ENCODE data around the gene KIRREL3. TPM values are rescaled to one million over a fixed set of nuclear protein-coding genes. Genes with fewer than 3 reads are reported as not detected.
A peak's percentile ranks its signal among the peaks of the same experiment; 100 is the strongest.
"Not testable (repeated sequence)": the region's sequence is repeated elsewhere in the genome, so short reads cannot be mapped to it uniquely, and the experiment has no call there.

Gene KIRREL3
- total and polyA plus RNA-seq, 5 donors = 0.74 to 1.2 (median 1.0) TPM

DNA sequence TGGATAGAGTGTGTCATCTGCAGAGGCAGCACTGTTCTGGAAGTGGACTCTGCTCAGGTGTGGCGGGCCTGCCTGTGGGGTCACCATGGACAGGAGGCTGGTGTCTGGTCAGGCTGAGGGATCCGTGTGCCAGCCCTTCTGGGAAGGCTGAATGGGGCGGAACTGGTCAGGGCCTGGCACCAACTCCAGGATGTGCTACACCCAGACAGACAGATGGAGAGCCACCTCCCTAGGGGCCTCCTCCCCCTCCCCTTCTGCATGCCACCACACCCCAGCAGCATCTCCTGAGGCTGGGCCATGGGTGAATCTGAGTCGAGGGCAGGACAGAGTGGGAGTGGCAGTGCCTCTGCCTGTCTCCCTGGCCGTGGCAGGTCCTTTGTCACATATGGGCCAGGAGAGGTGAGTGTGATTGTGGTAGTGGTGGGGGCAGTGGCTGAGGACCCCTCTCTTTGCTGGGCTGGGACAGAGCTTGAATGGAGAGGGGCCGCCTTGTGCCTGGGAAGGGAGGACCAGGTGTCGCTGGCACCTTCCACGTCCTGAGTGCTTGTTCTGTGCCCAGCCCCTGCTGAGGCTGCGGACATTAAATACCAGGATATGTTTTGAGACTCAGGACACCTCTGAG lies 616.0 kb downstream of the KIRREL3 start:
- peak in 1 of 2 donors; percentile 3 for ATAC-seq
- H3K4me1 ChIP-seq (ENCODE audit: control insufficient read depth, insufficient read depth, low read length) = peaks cover 15% of the 10 kb centered on the region
- no peaks in the 10 kb centered on the region for H3K27me3 ChIP-seq (ENCODE audit: control insufficient read depth, insufficient read depth)
- 72% methylated on average over 9 of the region's 9 CpGs for WGBS
- H3K9me3 ChIP-seq (ENCODE audit: control insufficient read depth, low read length) = no peaks in the 10 kb centered on the region
- intact Hi-C loops (cut with DNase I) = no loop called here
- DNase-seq = peak in 2 of 3 donors; percentile 43 to 58
- H3K27ac ChIP-seq (ENCODE audit: low read length) = no peak overlapping the region
- no peak overlapping the region for H3K4me3 ChIP-seq (ENCODE audit: low read length)

- ATAC-seq (no peak), DNase-seq (peak in 2 of 3 donors; percentile 49 to 55)
- Histone ChIP-seq H3K9me3 (ENCODE audit: control insufficient read depth, low read length) (no peaks in the 10 kb centered on the region), H3K4me3 (ENCODE audit: low read length) (no peak overlapping the region), H3K27me3 (ENCODE audit: control insufficient read depth, insufficient read depth) (no peaks in the 10 kb centered on the region), H3K27ac (ENCODE audit: low read length) (no peak overlapping the region), H3K4me1 (ENCODE audit: control insufficient read depth, insufficient read depth, low read length) (peaks cover 15% of the 10 kb centered on the region)
- intact Hi-C loops (cut with DNase I) = no loop called here
- WGBS = 77% methylated on average over 20 of the region's 20 CpGs
Measured at GRCh38 chr11:126383339-126384335, 616.9 kb downstream of the KIRREL3 start.

- WGBS = 93% methylated on average over 4 of the region's 4 CpGs
- intact Hi-C loops (cut with DNase I); ATAC-seq; H3K27ac ChIP-seq (ENCODE audit: low read length); H3K4me3 ChIP-seq (ENCODE audit: low read length); H3K9me3 ChIP-seq (ENCODE audit: control insufficient read depth, low read length); H3K27me3 ChIP-seq (ENCODE audit: control insufficient read depth, insufficient read depth): not testable (repeated sequence)
- DNase-seq = peak in 1 of 3 donors; percentile 39
- H3K4me1 ChIP-seq (ENCODE audit: control insufficient read depth, insufficient read depth, low read length) = peaks cover 13% of the 10 kb centered on the region
Measured at GRCh38 chr11:126382641-126383040, 617.9 kb downstream of the KIRREL3 start.

DNA sequence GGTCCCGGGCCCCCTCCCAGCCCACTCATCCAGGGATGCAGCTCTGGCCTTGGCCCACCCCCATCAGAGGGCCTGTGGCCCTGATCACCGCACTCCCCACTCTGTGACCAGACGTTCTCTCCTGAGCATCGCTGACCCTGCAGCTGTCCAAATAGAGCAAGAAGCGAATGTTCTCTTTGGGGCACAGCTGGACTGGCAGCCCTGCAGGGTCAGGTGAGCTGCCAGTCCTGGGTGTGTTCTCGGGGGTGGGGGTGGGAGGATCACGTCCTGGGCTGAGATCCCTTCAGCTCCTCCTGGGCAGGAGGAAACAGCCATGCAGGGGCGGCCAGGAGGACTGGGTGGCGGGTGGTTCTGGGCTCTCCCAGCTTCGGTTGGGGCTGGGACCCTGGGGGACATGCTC lies 618.6 kb downstream of the KIRREL3 start:
- peak in 1 of 2 donors; percentile 2 for ATAC-seq
- 63% methylated on average over 6 of the region's 10 CpGs for WGBS
- H3K27ac ChIP-seq (ENCODE audit: low read length); H3K27me3 ChIP-seq (ENCODE audit: control insufficient read depth, insufficient read depth); H3K4me3 ChIP-seq (ENCODE audit: low read length); H3K9me3 ChIP-seq (ENCODE audit: control insufficient read depth, low read length); intact Hi-C loops (cut with DNase I): not testable (repeated sequence)
- peak in 1 of 3 donors; percentile 12 for DNase-seq
- H3K4me1 ChIP-seq (ENCODE audit: control insufficient read depth, insufficient read depth, low read length) = peaks cover 12% of the 10 kb centered on the region

DNA sequence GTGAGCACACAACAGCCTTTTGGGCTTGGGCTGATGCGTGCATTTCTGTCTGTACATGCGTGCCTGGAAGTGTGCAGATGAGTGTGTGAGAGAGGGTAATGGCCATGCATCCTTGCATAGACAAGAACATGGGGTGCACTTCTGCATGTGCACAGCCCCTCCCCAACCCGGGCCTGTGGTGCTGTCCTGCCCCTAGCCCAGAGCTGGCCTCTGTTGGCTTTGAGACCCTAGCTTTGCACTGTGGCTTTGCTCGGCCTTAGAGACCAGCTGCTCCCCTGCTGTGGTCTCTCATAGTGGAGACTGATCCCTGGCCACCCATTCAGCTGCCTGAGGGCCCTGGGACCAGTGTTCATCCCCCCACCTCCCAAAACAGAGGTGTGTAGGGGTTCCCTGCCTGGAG lies 619.7 kb downstream of the KIRREL3 start:
- Histone ChIP-seq H3K27ac (ENCODE audit: low read length) (no peak overlapping the region), H3K9me3 (ENCODE audit: control insufficient read depth, low read length) (no peaks in the 10 kb centered on the region), H3K4me1 (ENCODE audit: control insufficient read depth, insufficient read depth, low read length) (peaks cover 5% of the 10 kb centered on the region), H3K4me3 (ENCODE audit: low read length) (no peak overlapping the region), H3K27me3 (ENCODE audit: control insufficient read depth, insufficient read depth) (no peaks in the 10 kb centered on the region)
- WGBS = 90% methylated on average over 4 of the region's 4 CpGs
- ATAC-seq = peak in 1 of 2 donors; percentile 1
- DNase-seq = peak in 1 of 3 donors; percentile 26
- intact Hi-C loops (cut with DNase I) = no loop called here

- peaks cover 5% of the 10 kb centered on the region for H3K4me1 ChIP-seq (ENCODE audit: control insufficient read depth, insufficient read depth, low read length)
- ATAC-seq = no peak
- WGBS = 32% methylated on average over 4 of the region's 4 CpGs
- no peaks in the 10 kb centered on the region for H3K9me3 ChIP-seq (ENCODE audit: control insufficient read depth, low read length)
- DNase-seq = peak in 2 of 3 donors; percentile 18 to 52
- no peak overlapping the region for H3K4me3 ChIP-seq (ENCODE audit: low read length)
- no peaks in the 10 kb centered on the region for H3K27me3 ChIP-seq (ENCODE audit: control insufficient read depth, insufficient read depth)
- peak overlapping the region; percentile 57 for H3K27ac ChIP-seq (ENCODE audit: low read length)
- intact Hi-C loops (cut with DNase I) = no loop called here
Measured at GRCh38 chr11:126378763-126379162, 621.8 kb downstream of the KIRREL3 start.

DNA sequence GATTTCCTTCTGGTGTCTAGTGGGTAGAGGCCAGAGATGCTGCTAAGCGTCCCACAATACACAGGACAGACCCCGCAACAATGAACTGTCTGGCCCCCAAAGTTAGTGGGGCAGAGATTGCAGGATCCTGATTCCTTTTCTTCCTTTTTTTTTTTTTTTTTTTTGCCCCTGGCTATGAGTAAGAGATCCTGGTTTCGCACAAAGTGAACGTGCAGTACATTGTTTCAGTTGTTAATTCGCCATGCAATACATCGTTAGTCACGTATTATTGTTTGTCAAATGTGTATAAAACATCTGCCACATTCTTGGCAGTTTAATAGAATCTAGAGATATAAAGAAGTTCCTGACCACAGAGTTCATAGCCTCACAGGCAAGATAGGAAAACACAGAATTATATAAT lies 624.8 kb downstream of the KIRREL3 start:
- DNase-seq (no peak), ATAC-seq (no peak)
- no peak overlapping the region for H3K4me3 ChIP-seq (ENCODE audit: low read length)
- no peak overlapping the region for H3K27ac ChIP-seq (ENCODE audit: low read length)
- peaks cover 3% of the 10 kb centered on the region for H3K4me1 ChIP-seq (ENCODE audit: control insufficient read depth, insufficient read depth, low read length)
- H3K9me3 ChIP-seq (ENCODE audit: control insufficient read depth, low read length) = no peaks in the 10 kb centered on the region
- H3K27me3 ChIP-seq (ENCODE audit: control insufficient read depth, insufficient read depth) = no peaks in the 10 kb centered on the region
- intact Hi-C loops (cut with DNase I) = no loop called here
- WGBS = 57% methylated on average over 7 of the region's 7 CpGs

GRCh38 chr11:126374562-126375300 lies 625.8 kb downstream of the KIRREL3 start:
- H3K9me3 ChIP-seq (ENCODE audit: control insufficient read depth, low read length); intact Hi-C loops (cut with DNase I); H3K4me3 ChIP-seq (ENCODE audit: low read length); H3K4me1 ChIP-seq (ENCODE audit: control insufficient read depth, insufficient read depth, low read length); H3K27me3 ChIP-seq (ENCODE audit: control insufficient read depth, insufficient read depth): not testable (repeated sequence)
- 67% methylated on average over 19 of the region's 28 CpGs for WGBS
- H3K27ac ChIP-seq (ENCODE audit: low read length) = peak overlapping the region; percentile 6
- ATAC-seq (peak; percentile 66 to 72), DNase-seq (peak; percentile 64 to 80 (median 67))

DNA sequence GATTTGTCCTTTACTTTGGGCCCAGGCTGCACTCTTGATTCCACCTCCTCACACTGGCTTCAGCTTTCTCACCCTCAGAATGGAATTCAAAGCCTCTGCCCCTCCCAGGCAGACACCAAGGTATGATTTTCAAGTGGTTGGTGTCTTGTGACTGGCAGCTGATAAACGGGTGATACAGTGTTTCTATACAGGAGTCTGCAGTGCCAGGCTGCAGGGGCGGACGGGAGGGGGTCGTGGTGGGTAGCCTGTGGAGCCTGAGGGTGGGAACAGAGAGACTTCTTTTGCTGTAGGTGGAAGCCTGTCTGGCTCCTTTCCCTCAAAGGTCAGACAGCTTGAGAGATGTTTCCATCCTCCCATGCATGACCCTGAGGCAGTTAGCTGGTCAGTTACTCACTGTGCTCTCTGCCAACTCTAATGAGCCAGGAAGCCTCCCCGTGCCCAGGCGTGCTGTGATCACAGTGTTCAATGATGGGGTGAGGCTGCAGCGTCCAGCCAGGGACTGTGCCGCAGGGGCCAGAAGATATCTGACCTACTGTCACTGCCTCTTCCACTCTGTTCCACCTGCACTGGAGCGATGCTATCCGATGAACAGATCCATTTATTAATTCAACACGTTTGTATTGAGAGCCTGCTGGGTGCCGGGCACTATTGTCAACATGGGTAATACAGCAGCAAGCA lies 627.0 kb downstream of the KIRREL3 start:
- 52% methylated on average over 12 of the region's 12 CpGs for WGBS
- intact Hi-C loops (cut with DNase I); H3K4me1 ChIP-seq (ENCODE audit: control insufficient read depth, insufficient read depth, low read length); H3K9me3 ChIP-seq (ENCODE audit: control insufficient read depth, low read length); H3K27me3 ChIP-seq (ENCODE audit: control insufficient read depth, insufficient read depth); H3K4me3 ChIP-seq (ENCODE audit: low read length): not testable (repeated sequence)
- ATAC-seq (peak; percentile 87 to 88), DNase-seq (peak in 2 of 3 donors; percentile 68 to 71)
- peak overlapping the region; percentile 40 for H3K27ac ChIP-seq (ENCODE audit: low read length)

Measured in right cardiac atrium (tissue), 5 donors.